SK-N-SH (cell line): ENCODE measurements around the gene PAM. TPM values are rescaled to one million over a fixed set of nuclear protein-coding genes. Genes with fewer than 3 reads are reported as not detected.

Experiments
- CTCF ChIA-PET: fragments of 300-600, 350-600 bp; formaldehyde crosslinking; extraction: SDS; loops from one replicate; lab custom pipeline; 2021; lab: Yijun Ruan, JAX
- POLR2A ChIA-PET: fragments of 350-600 bp; sonication (Branson Sonifier 250); formaldehyde crosslinking; extraction: SDS; loops from one replicate; lab custom pipeline; 2020; ENCODE audit warnings: antibody characterized with exemption, inconsistent platforms; lab: Yijun Ruan, JAX
- DNase-seq: peaks from one replicate; pipeline ENCODE4 v3.0.0; 2012
- H2AFZ ChIP-seq: fragments of 200-600 bp; sonication (generic); 2 replicates; pipeline ENCODE4 v1.8.1; 2016; ENCODE audit warnings: antibody characterized with exemption, mild to moderate bottlenecking, low read depth
- H3F3A ChIP-seq: fragments of 200-600 bp; sonication (generic); replicated peaks from 2 replicates; pipeline ENCODE3; 2016; ENCODE audit warnings: antibody characterized with exemption, mild to moderate bottlenecking; ENCODE audit not compliant: insufficient read depth
- H3K27ac ChIP-seq, 2 experiments: fragments of 200-500 bp in 1 of 2; fragments of 200-600 bp in 1 of 2; sonication (Bioruptor generic) in 1 of 2; sonication (generic), shearing (Covaris generic) in 1 of 2; 2 replicates each; pipeline versions ENCODE4 v1.5.1 to v1.6.1; 2014 to 2016; ENCODE audit warnings: low read depth in 2 of 2, inconsistent platforms in 1 of 2, low read length in 1 of 2, mild to moderate bottlenecking in 1 of 2, mixed read lengths in 1 of 2
- H3K27me3 ChIP-seq: fragments of 200-600 bp; sonication (generic), shearing (Covaris generic); 2 replicates; pipeline ENCODE4 v1.6.1; 2016; ENCODE audit warnings: mixed run types; ENCODE audit not compliant: insufficient read depth
- H3K36me3 ChIP-seq, 2 experiments: fragments of 200-500 bp in 1 of 2; fragments of 200-600 bp in 1 of 2; sonication (Bioruptor generic) in 1 of 2; sonication (generic) in 1 of 2; replicated peaks in 1 of 2; 2 replicates each; pipeline versions ENCODE3 to v1.5.1; 2014 to 2016; ENCODE audit warnings: low read length in 1 of 2, mild to moderate bottlenecking in 1 of 2; ENCODE audit not compliant: insufficient read depth in 2 of 2, control insufficient read depth in 1 of 2
- H3K4me1 ChIP-seq, 2 experiments: fragments of 200-500 bp in 1 of 2; fragments of 200-600 bp in 1 of 2; sonication (Bioruptor generic) in 1 of 2; sonication (generic), shearing (Covaris generic) in 1 of 2; 2 replicates each; pipeline versions ENCODE4 v1.5.1 to v1.6.1; 2014 to 2016; ENCODE audit warnings: low read depth in 1 of 2, low read length in 1 of 2, mixed run types in 1 of 2; ENCODE audit not compliant: insufficient read depth in 2 of 2, control insufficient read depth in 1 of 2
- H3K4me2 ChIP-seq: fragments of 200-600 bp; sonication (generic), shearing (Covaris generic); 2 replicates; pipeline ENCODE4 v1.6.1; 2017; ENCODE audit warnings: mixed run types
- H3K4me3 ChIP-seq, 2 experiments: fragments of 200-500 bp in 1 of 2; fragments of 200-600 bp in 1 of 2; sonication (Bioruptor generic) in 1 of 2; sonication (generic), shearing (Covaris generic) in 1 of 2; 2 replicates each; pipeline versions ENCODE4 v1.5.1 to v1.8.1; 2014 to 2016; ENCODE audit warnings: low read depth in 2 of 2, inconsistent platforms in 1 of 2, low read length in 1 of 2, mild to moderate bottlenecking in 1 of 2, mixed read lengths in 1 of 2, moderate library complexity in 1 of 2
- H3K79me2 ChIP-seq: fragments of 200-600 bp; sonication (generic); 2 replicates; pipeline ENCODE4 v1.8.1; 2017; ENCODE audit warnings: mild to moderate bottlenecking; ENCODE audit not compliant: insufficient read depth
- H3K9ac ChIP-seq: fragments of 200-600 bp; sonication (generic); 2 replicates; pipeline ENCODE4 v1.6.1; 2017; ENCODE audit warnings: mixed run types
- H3K9me2 ChIP-seq: fragments of 200-600 bp; sonication (generic); 2 replicates; pipeline ENCODE4 v1.6.1; 2017; ENCODE audit warnings: mixed run types
- H3K9me3 ChIP-seq: fragments of 200-600 bp; sonication (generic); 2 replicates; pipeline ENCODE4 v1.6.1; 2017; ENCODE audit warnings: mixed run types, mild to moderate bottlenecking, moderate library complexity
- H4K20me1 ChIP-seq: fragments of 200-600 bp; sonication (generic); 2 replicates; pipeline ENCODE4 v1.6.1; 2017; ENCODE audit warnings: mild to moderate bottlenecking, mixed run types; ENCODE audit not compliant: insufficient read depth
- ELF1 ChIP-seq: IDR thresholded peaks from 2 replicates; pipeline ENCODE4 v1.4.0; 2012
- EP300 ChIP-seq, 2 experiments: IDR thresholded peaks; 2 replicates each; pipeline versions ENCODE4 v1.4.0 to v1.6.1; 2012; ENCODE audit warnings: borderline replicate concordance in 1 of 2, low read depth in 1 of 2, low read length in 1 of 2
- FOSL2 ChIP-seq: IDR thresholded peaks from 2 replicates; pipeline ENCODE4 v1.4.0; 2012; ENCODE audit warnings: low read depth, mild to moderate bottlenecking, moderate library complexity, borderline replicate concordance
- FOXM1 ChIP-seq: IDR thresholded peaks from 2 replicates; pipeline ENCODE4 v1.4.0; 2012; ENCODE audit warnings: low read depth, mild to moderate bottlenecking
- GABPA ChIP-seq: IDR thresholded peaks from 2 replicates; pipeline ENCODE4 v1.4.0; 2012; ENCODE audit warnings: low read depth, mild to moderate bottlenecking
- GATA2 ChIP-seq: sonication (generic); formaldehyde crosslinking; IDR thresholded peaks from 2 replicates; pipeline ENCODE4 v1.5.0; 2020; ENCODE audit warnings: mild to moderate bottlenecking, missing genetic modification reagents
- IRF3 ChIP-seq: fragments of 150-350 bp; IDR thresholded peaks from 2 replicates; pipeline ENCODE4 v1.6.1; 2016; ENCODE audit warnings: mild to moderate bottlenecking, low read depth, low read length
- JUND ChIP-seq: IDR thresholded peaks from 2 replicates; pipeline ENCODE4 v1.4.0; 2012
- MAX ChIP-seq: IDR thresholded peaks from 2 replicates; pipeline ENCODE4 v1.4.0; 2012; ENCODE audit warnings: low read depth
- MEF2A ChIP-seq: IDR thresholded peaks from 2 replicates; pipeline ENCODE4 v1.4.0; 2012; ENCODE audit warnings: low read depth, borderline replicate concordance
- NFIC ChIP-seq: IDR thresholded peaks from 2 replicates; pipeline ENCODE4 v1.4.0; 2012; ENCODE audit warnings: borderline replicate concordance
- PBX3 ChIP-seq: IDR thresholded peaks from 2 replicates; pipeline ENCODE4; 2012
- POLR2AphosphoS5 ChIP-seq: IDR thresholded peaks from 2 replicates; pipeline ENCODE4 v1.6.1; 2012; ENCODE audit warnings: low read depth, low read length
- RAD21 ChIP-seq: IDR thresholded peaks from 2 replicates; pipeline ENCODE4 v1.6.1; 2012; ENCODE audit warnings: mild to moderate bottlenecking, low read length
- RCOR1 ChIP-seq: fragments of 150-350 bp; IDR thresholded peaks from 2 replicates; pipeline ENCODE4 v1.6.1; 2017; ENCODE audit warnings: antibody characterized with exemption, low read length
- RXRA ChIP-seq: IDR thresholded peaks from 2 replicates; pipeline ENCODE4 v1.4.0; 2012; ENCODE audit warnings: low read depth, mild to moderate bottlenecking, borderline replicate concordance
- SIN3A ChIP-seq: IDR thresholded peaks from 2 replicates; pipeline ENCODE4 v1.6.1; 2012; ENCODE audit warnings: low read depth, mild to moderate bottlenecking, low read length, moderate library complexity, borderline replicate concordance
- SMC3 ChIP-seq: IDR thresholded peaks from 2 replicates; pipeline ENCODE4 v1.6.1; 2012; ENCODE audit warnings: low read depth, low read length, improper control_type of control experiment
- TAF1 ChIP-seq: IDR thresholded peaks from 2 replicates; pipeline ENCODE4 v1.6.1; 2012; ENCODE audit warnings: low read depth, mild to moderate bottlenecking, low read length, moderate library complexity, borderline replicate concordance
- TCF12 ChIP-seq: IDR thresholded peaks from 2 replicates; pipeline ENCODE4 v1.4.0; 2012
- TEAD4 ChIP-seq: IDR thresholded peaks from 2 replicates; pipeline ENCODE4 v1.4.0; 2012; ENCODE audit warnings: mild to moderate bottlenecking, borderline replicate concordance; ENCODE audit not compliant: insufficient read depth
- USF2 ChIP-seq: fragments of 150-350 bp; IDR thresholded peaks from 2 replicates; pipeline ENCODE4 v1.6.1; 2017; ENCODE audit warnings: antibody characterized with exemption, low read length, low read depth, borderline replicate concordance
- WGBS: methylation state at CpG from one replicate; pipeline ENCODE4 v1.1.6; 2017; ENCODE audit warnings: low lambda C conversion rate; 5-methylcytosine and 5-hydroxymethylcytosine counted together
- polyA plus RNA-seq, 3 experiments: library from polyadenylated mRNA; depleted of rRNA; stranded (reverse); fragments of >200 nt; gene quantifications; 2 replicates each; pipeline ENCODE4 v1.2.3, GENCODE V29; 2012

PAM gene
- polyA plus RNA-seq, 1 of the 3 experiments (the other 2 are of a cell fraction), result 507 TPM

GRCh38 chr5:102922111-102922720, 167.1 kb downstream of the PAM start (continued):
- no peak for TF ChIP-seq MAX
- no peak for TF ChIP-seq GABPA
- TF ChIP-seq RCOR1, result no peak
- no peak for TF ChIP-seq USF2
- no peak for TF ChIP-seq TCF12
- TF ChIP-seq RAD21, result no peak
- TF ChIP-seq, all 33 proteins: peak for 0

- Histone ChIP-seq H3K9ac (no peak overlapping the region), H3F3A (peaks cover 25% of the 10 kb centered on the region), H2AFZ (no peak overlapping the region), H3K9me3 (no peaks in the 10 kb centered on the region), H3K4me1 (peaks cover 17 to 32% of the 10 kb centered on the region in 2 experiments), H3K27me3 (no peaks in the 10 kb centered on the region), H4K20me1 (no peaks in the 10 kb centered on the region), H3K79me2 (peaks cover 16% of the 10 kb centered on the region), H3K9me2 (no peaks in the 10 kb centered on the region), H3K27ac (peak overlapping the region; percentile 82 to 95), H3K4me2 (peak overlapping the region; percentile 55; the same call in 1 of the 2 replicates), H3K4me3 (no peak overlapping the region; a peak in 1 of 4 replicates), H3K36me3 (peaks cover 27 to 39% of the 10 kb centered on the region in 2 experiments)
- ChIA-PET POLR2A (no interaction called here), CTCF (interaction anchor here (0.6 to 3.8 kb wide), 4 partner anchors 9 to 224 kb away, joined by 3 to 12 read pairs (median 3); no protein-coding TSS in a partner anchor)
- peak; percentile 41 for DNase-seq
- TF ChIP-seq ELF1 (peak; percentile 57), JUND (peak; percentile 77), TAF1 (no peak), RXRA (peak; percentile 55; the same call in 1 of the 2 replicates), POLR2AphosphoS5 (peak; percentile 80; the same call in 1 of the 2 replicates), TEAD4 (peak; percentile 82), NFIC (peak; percentile 96), FOXM1 (peak; percentile 86; the same call in 1 of the 2 replicates), SIN3A (no peak), TCF12 (peak; percentile 98), SMC3 (no peak), IRF3 (no peak), PBX3 (peak; percentile 96), FOSL2 (peak; percentile 22; the same call in 1 of the 2 replicates), MEF2A (peak; percentile 60; the same call in 1 of the 2 replicates), EP300 (IDR thresholded peaks at IDR 0.05; ENCODE audit: borderline replicate concordance in 1 of 2, low read depth in 1 of 2, low read length in 1 of 2) (peak; percentile 77 to 94), GATA2 (peak; percentile 24; the same call in 1 of the 2 replicates)
- 22% methylated on average over 4 of the region's 4 CpGs for WGBS
These were observed 167.8 kb downstream of the PAM start for GRCh38 chr5:102922799-102923477.
